ENCODE results near the gene MGAT5. TPM values are rescaled to one million over a fixed set of nuclear protein-coding genes. Genes with fewer than 3 reads are reported as not detected.

Gene MGAT5
- total RNA-seq, 1 experiment from 2014 or later: 34.0 TPM

GRCh38 chr2:134402410-134402809 lies 148.5 kb downstream of the MGAT5 start:
- H2AFZ ChIP-seq (ENCODE audit: low read depth, low read length, poor library complexity, severe bottlenecking): no peak overlapping the region
- ATAC-seq (no peak), DNase-seq (ENCODE audit: low read depth, low spot score) (no peak)
- no peaks in the 10 kb centered on the region for H3K9me2 ChIP-seq (ENCODE audit: insufficient read depth)
- no peaks in the 10 kb centered on the region for H3K36me3 ChIP-seq (ENCODE audit: control insufficient read depth in 1 of 2, insufficient read depth in 2 of 2, low read length in 2 of 2)
- no TSS peak for BruUV-seq (replicated peaks)
- TF ChIP-seq FOSL1 (IDR thresholded peaks at IDR 0.05; ENCODE audit: low read depth) (no peak), CEBPB (IDR thresholded peaks at IDR 0.05; ENCODE audit: low read depth) (no peak), ZFX (IDR thresholded peaks at IDR 0.05) (no peak)
- TF ChIP-seq, protein P1, sequence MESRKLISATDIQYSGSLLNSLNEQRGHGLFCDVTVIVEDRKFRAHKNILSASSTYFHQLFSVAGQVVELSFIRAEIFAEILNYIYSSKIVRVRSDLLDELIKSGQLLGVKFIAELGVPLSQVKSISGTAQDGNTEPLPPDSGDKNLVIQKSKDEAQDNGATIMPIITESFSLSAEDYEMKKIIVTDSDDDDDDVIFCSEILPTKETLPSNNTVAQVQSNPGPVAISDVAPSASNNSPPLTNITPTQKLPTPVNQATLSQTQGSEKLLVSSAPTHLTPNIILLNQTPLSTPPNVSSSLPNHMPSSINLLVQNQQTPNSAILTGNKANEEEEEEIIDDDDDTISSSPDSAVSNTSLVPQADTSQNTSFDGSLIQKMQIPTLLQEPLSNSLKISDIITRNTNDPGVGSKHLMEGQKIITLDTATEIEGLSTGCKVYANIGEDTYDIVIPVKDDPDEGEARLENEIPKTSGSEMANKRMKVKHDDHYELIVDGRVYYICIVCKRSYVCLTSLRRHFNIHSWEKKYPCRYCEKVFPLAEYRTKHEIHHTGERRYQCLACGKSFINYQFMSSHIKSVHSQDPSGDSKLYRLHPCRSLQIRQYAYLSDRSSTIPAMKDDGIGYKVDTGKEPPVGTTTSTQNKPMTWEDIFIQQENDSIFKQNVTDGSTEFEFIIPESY (IDR thresholded peaks at IDR 0.05; ENCODE audit: extremely low read depth, insufficient replicate concordance, low read length): no peak
- no peak overlapping the region for H3K9ac ChIP-seq (ENCODE audit: low read length)
- intact Hi-C loops (cut with micrococcal nuclease): no loop called here
- POLR2A ChIA-PET: no interaction called here
- CTCF ChIA-PET: no interaction called here
- H3K27ac ChIP-seq (ENCODE audit: low read depth, low read length): no peak overlapping the region
- RAD21 ChIA-PET (ENCODE audit: low non-redundant PET in 1 of 2, low total read pairs in 2 of 2, uncharacterized antibody in 2 of 2, unreplicated experiment in 2 of 2): no interaction called here
- H3K27me3 ChIP-seq (ENCODE audit: insufficient read depth, low read length): no peaks in the 10 kb centered on the region
- no peak overlapping the region for H3K4me2 ChIP-seq (ENCODE audit: low read length)
- peaks cover 0 to 9% of the 10 kb centered on the region in 2 experiments; a peak in 2 of 4 replicates for H3K4me1 ChIP-seq (ENCODE audit: control insufficient read depth in 1 of 2, insufficient read depth in 2 of 2, low read length in 2 of 2)
- H4K20me1 ChIP-seq (ENCODE audit: insufficient read depth): no peaks in the 10 kb centered on the region
- no peaks in the 10 kb centered on the region for H3K79me2 ChIP-seq (ENCODE audit: insufficient read depth, low read length)
- H3K9me3 ChIP-seq (ENCODE audit: control insufficient read depth in 1 of 2, insufficient read depth in 1 of 2, low read depth in 1 of 2, low read length in 2 of 2): no peaks in the 10 kb centered on the region
- no peak overlapping the region for H3K4me3 ChIP-seq (replicated peaks in 1 of 2; ENCODE audit: low read depth in 1 of 2, low read length in 2 of 2)

- Histone ChIP-seq H3K36me3 (ENCODE audit: control insufficient read depth in 1 of 2, insufficient read depth in 2 of 2, low read length in 2 of 2) (no peaks in the 10 kb centered on the region), H3K4me1 (ENCODE audit: control insufficient read depth in 1 of 2, insufficient read depth in 2 of 2, low read length in 2 of 2) (peaks cover 0 to 9% of the 10 kb centered on the region in 2 experiments; a peak in 2 of 4 replicates), H3K9ac (ENCODE audit: low read length) (no peak overlapping the region), H3K79me2 (ENCODE audit: insufficient read depth, low read length) (no peaks in the 10 kb centered on the region), H3K27me3 (ENCODE audit: insufficient read depth, low read length) (no peaks in the 10 kb centered on the region), H3K27ac (ENCODE audit: low read depth, low read length) (no peak overlapping the region), H3K4me2 (ENCODE audit: low read length) (no peak overlapping the region), H3K4me3 (replicated peaks in 1 of 2; ENCODE audit: low read depth in 1 of 2, low read length in 2 of 2) (no peak overlapping the region), H3K9me3 (ENCODE audit: control insufficient read depth in 1 of 2, insufficient read depth in 1 of 2, low read depth in 1 of 2, low read length in 2 of 2) (no peaks in the 10 kb centered on the region), H2AFZ (ENCODE audit: low read depth, low read length, poor library complexity, severe bottlenecking) (no peak overlapping the region), H3K9me2 (ENCODE audit: insufficient read depth) (no peaks in the 10 kb centered on the region), H4K20me1 (ENCODE audit: insufficient read depth) (no peaks in the 10 kb centered on the region)
- BruUV-seq (replicated peaks): no TSS peak
- POLR2A ChIA-PET: no interaction called here
- no peak for TF ChIP-seq SRF (IDR thresholded peaks at IDR 0.05; ENCODE audit: low read depth)
- TF ChIP-seq POLR2AphosphoS5 (IDR thresholded peaks at IDR 0.05; ENCODE audit: low read depth, low read length): no peak
- no peak for TF ChIP-seq YY1 (IDR thresholded peaks at IDR 0.05; ENCODE audit: extremely low read depth, insufficient replicate concordance, low read depth, low read length)
- no peak for TF ChIP-seq POLR2A (IDR thresholded peaks at IDR 0.05; ENCODE audit: borderline replicate concordance, extremely low read depth, insufficient read depth, insufficient read length)
- TF ChIP-seq, protein P1 (IDR thresholded peaks at IDR 0.05; ENCODE audit: extremely low read depth, insufficient replicate concordance, low read length): no peak
- TF ChIP-seq EGR1 (IDR thresholded peaks at IDR 0.05; ENCODE audit: low read depth): no peak
- no peak for TF ChIP-seq EZH2 (IDR thresholded peaks at IDR 0.05)
- no peak for TF ChIP-seq TCF7L2 (IDR thresholded peaks at IDR 0.05; ENCODE audit: borderline replicate concordance, extremely low read depth, insufficient read depth, insufficient read length)
- no peak for TF ChIP-seq CEBPB (IDR thresholded peaks at IDR 0.05; ENCODE audit: low read depth)
- DNase-seq (ENCODE audit: low read depth, low spot score) (no peak), ATAC-seq (no peak)
- intact Hi-C loops (cut with micrococcal nuclease): no loop called here
- RAD21 ChIA-PET (ENCODE audit: low non-redundant PET in 1 of 2, low total read pairs in 2 of 2, uncharacterized antibody in 2 of 2, unreplicated experiment in 2 of 2): no interaction called here
- CTCF ChIA-PET: no interaction called here
Measured at GRCh38 chr2:134405611-134406081, 151.8 kb downstream of the MGAT5 start.

All from HCT116 (cell line).